ENCODE measurements around the gene ELK4.
A peak's percentile ranks its signal among the peaks of the same experiment; 100 is the strongest.

ELK4 gene

DNA sequence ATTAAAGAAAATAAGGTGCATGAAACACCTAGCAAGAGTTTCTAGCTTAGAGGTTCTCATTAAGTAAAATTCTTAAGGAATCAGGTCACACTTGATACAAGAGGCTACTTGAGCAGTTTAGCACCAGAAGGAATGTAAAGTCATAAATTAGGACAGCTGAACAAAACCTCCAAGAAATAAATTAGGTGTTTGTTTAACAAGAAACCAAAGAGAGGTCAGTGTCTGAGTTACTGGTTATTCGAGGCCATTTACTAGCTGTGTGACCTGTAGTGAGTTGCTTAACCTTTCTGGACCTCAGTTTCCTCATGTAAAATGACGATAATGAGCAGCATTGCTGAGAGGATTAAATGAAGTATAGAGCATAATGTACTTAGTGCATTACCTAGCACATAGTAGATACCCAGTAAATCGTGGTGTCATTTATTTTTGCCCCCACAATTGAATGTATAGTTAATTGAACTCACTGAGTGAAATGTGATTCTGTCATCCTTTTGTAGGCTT is 908 bp upstream of the ELK4 start:
- Histone ChIP-seq H3K27me3 (ENCODE audit: insufficient read depth, poor library complexity, severe bottlenecking) (peaks cover 18% of the 10 kb centered on the region), H3K4me3 (replicated peaks; ENCODE audit: insufficient read depth, low read length) (no peak overlapping the region), H3K27ac (replicated peaks) (no peak overlapping the region)
- DNase-seq (ENCODE audit: low read depth in 1 of 2, low spot score in 1 of 2) = no peak
- TF ChIP-seq SPI1 (IDR thresholded peaks at IDR 0.05; ENCODE audit: borderline replicate concordance, low read depth) (no peak), POLR2AphosphoS5 (IDR thresholded peaks at IDR 0.05; ENCODE audit: low read depth) (no peak), GABPA (IDR thresholded peaks at IDR 0.05; ENCODE audit: low read depth) (no peak), REST (IDR thresholded peaks at IDR 0.05; ENCODE audit: insufficient replicate concordance, low read depth) (no peak)
- TF ChIP-seq, protein P1, sequence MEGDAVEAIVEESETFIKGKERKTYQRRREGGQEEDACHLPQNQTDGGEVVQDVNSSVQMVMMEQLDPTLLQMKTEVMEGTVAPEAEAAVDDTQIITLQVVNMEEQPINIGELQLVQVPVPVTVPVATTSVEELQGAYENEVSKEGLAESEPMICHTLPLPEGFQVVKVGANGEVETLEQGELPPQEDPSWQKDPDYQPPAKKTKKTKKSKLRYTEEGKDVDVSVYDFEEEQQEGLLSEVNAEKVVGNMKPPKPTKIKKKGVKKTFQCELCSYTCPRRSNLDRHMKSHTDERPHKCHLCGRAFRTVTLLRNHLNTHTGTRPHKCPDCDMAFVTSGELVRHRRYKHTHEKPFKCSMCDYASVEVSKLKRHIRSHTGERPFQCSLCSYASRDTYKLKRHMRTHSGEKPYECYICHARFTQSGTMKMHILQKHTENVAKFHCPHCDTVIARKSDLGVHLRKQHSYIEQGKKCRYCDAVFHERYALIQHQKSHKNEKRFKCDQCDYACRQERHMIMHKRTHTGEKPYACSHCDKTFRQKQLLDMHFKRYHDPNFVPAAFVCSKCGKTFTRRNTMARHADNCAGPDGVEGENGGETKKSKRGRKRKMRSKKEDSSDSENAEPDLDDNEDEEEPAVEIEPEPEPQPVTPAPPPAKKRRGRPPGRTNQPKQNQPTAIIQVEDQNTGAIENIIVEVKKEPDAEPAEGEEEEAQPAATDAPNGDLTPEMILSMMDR (IDR thresholded peaks at IDR 0.05; ENCODE audit: insufficient read depth, low read length) = no peak

DNA sequence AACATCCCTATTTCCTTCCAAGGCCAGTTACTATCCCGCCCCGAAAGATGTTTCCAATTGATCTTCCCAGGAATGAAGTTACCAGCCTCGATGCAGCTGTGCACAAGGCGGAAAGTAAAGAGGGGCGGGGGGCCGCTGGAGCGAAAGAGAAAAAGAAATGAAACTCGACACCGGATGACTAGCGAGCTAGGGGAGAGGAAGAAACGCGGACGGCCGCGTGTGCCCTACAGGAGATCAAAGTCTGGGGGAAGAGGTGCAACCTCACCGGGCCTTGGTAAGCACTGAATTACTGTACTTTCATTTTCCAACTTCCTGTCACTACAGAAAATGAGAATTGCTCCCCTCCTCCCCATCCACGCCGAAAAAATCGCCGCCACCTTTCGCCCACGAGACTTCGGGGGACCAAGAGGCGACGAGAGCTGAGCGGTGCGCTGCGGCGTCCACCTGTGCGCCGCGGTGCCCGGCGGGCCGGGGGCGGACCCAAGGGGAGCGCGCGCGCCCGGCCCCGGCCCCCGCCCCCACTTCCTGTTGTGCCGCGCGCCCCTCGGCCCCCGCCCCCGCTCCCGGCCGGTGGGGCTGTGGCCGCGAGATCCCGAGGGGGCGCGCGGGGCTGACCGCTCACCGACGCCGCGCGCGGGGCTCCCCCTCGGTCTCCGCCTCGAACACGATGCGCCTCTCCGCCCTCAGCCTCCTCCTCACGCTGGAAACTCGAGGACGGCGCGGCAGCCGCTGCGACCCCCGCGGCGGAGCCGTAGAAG is 622 bp downstream of the ELK4 start:
- Histone ChIP-seq H3K4me3 (replicated peaks; ENCODE audit: insufficient read depth, low read length) (peak overlapping the region; percentile 69), H3K27ac (replicated peaks) (peak overlapping the region; percentile 80), H3K27me3 (ENCODE audit: insufficient read depth, poor library complexity, severe bottlenecking) (peaks cover 5% of the 10 kb centered on the region)
- TF ChIP-seq SPI1 (IDR thresholded peaks at IDR 0.05; ENCODE audit: borderline replicate concordance, low read depth) = no peak
- TF ChIP-seq GABPA (IDR thresholded peaks at IDR 0.05; ENCODE audit: low read depth) = no peak; the same call in 1 of the 2 replicates
- TF ChIP-seq REST (IDR thresholded peaks at IDR 0.05; ENCODE audit: insufficient replicate concordance, low read depth) = no peak
- TF ChIP-seq POLR2AphosphoS5 (IDR thresholded peaks at IDR 0.05; ENCODE audit: low read depth) = no peak; the same call in 1 of the 2 replicates
- TF ChIP-seq, protein P1 (IDR thresholded peaks at IDR 0.05; ENCODE audit: insufficient read depth, low read length) = no peak
- peak; percentile 43 to 58 for DNase-seq (ENCODE audit: low read depth in 1 of 2, low spot score in 1 of 2)

GRCh38 chr1:205630651-205631009 is 1.2 kb downstream of the ELK4 start:
- no peak for DNase-seq (ENCODE audit: low read depth in 1 of 2, low spot score in 1 of 2)
- peak overlapping the region; percentile 80 for H3K27ac ChIP-seq (replicated peaks)
- H3K4me3 ChIP-seq (replicated peaks; ENCODE audit: insufficient read depth, low read length) = peak overlapping the region; percentile 69
- no peak for TF ChIP-seq GABPA (IDR thresholded peaks at IDR 0.05; ENCODE audit: low read depth)
- TF ChIP-seq, protein P1 (IDR thresholded peaks at IDR 0.05; ENCODE audit: insufficient read depth, low read length) = no peak
- no peak for TF ChIP-seq SPI1 (IDR thresholded peaks at IDR 0.05; ENCODE audit: borderline replicate concordance, low read depth)
- no peak for TF ChIP-seq POLR2AphosphoS5 (IDR thresholded peaks at IDR 0.05; ENCODE audit: low read depth)
- TF ChIP-seq REST (IDR thresholded peaks at IDR 0.05; ENCODE audit: insufficient replicate concordance, low read depth) = no peak
- no peaks in the 10 kb centered on the region for H3K27me3 ChIP-seq (ENCODE audit: insufficient read depth, poor library complexity, severe bottlenecking)

Data from HL-60 (cell line).